PC-9 (cell line): ENCODE results near the gene GPC5.

Source experiments
- EZH2 ChIP-seq: fragments of 200-600 bp; sonication (generic); IDR thresholded peaks from 2 replicates; pipeline ENCODE4 v1.8.0; 2017; ENCODE audit warnings: antibody characterized with exemption, low read depth
- TF ChIP-seq, protein P1 (sequence below): fragments of 200-600 bp; sonication (generic); conservative IDR thresholded peaks from 2 replicates; pipeline ENCODE4 v1.6.1; 2017; ENCODE audit warnings: mixed run types, antibody characterized with exemption, mild to moderate bottlenecking, moderate library complexity

DNA sequence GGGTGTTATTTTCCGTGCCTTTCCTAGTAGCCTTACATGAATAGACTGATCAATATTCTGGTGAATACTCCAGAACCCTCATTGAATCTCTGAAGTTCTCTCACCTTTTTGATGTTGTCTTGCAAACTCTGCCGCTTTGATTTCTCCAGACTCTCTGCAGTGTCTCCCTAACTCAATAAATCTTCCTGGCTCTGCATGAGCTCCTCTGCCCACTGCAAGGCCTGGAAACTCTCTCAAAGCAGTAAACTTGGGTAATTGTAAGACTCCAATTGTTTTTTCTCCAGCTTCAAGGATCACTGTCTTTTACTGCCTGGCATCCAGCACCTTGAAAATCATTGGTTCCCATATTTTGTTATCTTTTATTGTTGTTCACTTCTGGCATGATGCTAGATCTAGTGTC, 198.4 kb downstream of the GPC5 start:
- TF ChIP-seq, protein P1, sequence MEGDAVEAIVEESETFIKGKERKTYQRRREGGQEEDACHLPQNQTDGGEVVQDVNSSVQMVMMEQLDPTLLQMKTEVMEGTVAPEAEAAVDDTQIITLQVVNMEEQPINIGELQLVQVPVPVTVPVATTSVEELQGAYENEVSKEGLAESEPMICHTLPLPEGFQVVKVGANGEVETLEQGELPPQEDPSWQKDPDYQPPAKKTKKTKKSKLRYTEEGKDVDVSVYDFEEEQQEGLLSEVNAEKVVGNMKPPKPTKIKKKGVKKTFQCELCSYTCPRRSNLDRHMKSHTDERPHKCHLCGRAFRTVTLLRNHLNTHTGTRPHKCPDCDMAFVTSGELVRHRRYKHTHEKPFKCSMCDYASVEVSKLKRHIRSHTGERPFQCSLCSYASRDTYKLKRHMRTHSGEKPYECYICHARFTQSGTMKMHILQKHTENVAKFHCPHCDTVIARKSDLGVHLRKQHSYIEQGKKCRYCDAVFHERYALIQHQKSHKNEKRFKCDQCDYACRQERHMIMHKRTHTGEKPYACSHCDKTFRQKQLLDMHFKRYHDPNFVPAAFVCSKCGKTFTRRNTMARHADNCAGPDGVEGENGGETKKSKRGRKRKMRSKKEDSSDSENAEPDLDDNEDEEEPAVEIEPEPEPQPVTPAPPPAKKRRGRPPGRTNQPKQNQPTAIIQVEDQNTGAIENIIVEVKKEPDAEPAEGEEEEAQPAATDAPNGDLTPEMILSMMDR, result no peak
- no peak for TF ChIP-seq EZH2
